Stimulated activated CD4-positive, alpha-beta T cell treated with anti-CD3 and anti-CD28 coated beads, Interleukin-12 subunit alpha, Interleukin-12 subunit beta, amount 100 ng/mL, for 48 hours (primary cell): ENCODE results near the gene DGKD.

Experiments
- DNase-seq, 3 donors: peaks; one replicate each; pipeline ENCODE4 v3.0.0-alpha.2; 2020; ENCODE audit warnings: low read depth in 2 of 3, low spot score in 1 of 3

DGKD gene

GRCh38 chr2:233338812-233339368, 15.4 kb upstream of the DGKD start:
- DNase-seq: no peak

GRCh38 chr2:233339427-233339826, 14.9 kb upstream of the DGKD start:
- DNase-seq: no peak

GRCh38 chr2:233341296-233341695, 13.0 kb upstream of the DGKD start:
- no peak for DNase-seq

- no peak for DNase-seq
Observed at GRCh38 chr2:233342301-233342700, 12.0 kb upstream of the DGKD start.

GRCh38 chr2:233343171-233343705, 11.1 kb upstream of the DGKD start:
- DNase-seq: no peak

GRCh38 chr2:233346376-233346775, 7.9 kb upstream of the DGKD start:
- no peak for DNase-seq

- no peak for DNase-seq
Observed at GRCh38 chr2:233346930-233347329, 7.4 kb upstream of the DGKD start.

GRCh38 chr2:233349005-233349998, 5.0 kb upstream of the DGKD start:
- DNase-seq: no peak

GRCh38 chr2:233350708-233351107, 3.6 kb upstream of the DGKD start:
- DNase-seq: peak in 1 of 3 donors; percentile 23

- no peak for DNase-seq
Observed at GRCh38 chr2:233351423-233351822, 2.9 kb upstream of the DGKD start.

- no peak for DNase-seq
Observed at GRCh38 chr2:233352141-233352842, 2.0 kb upstream of the DGKD start.

GRCh38 chr2:233353101-233353768, 1.1 kb upstream of the DGKD start:
- no peak for DNase-seq

- DNase-seq: no peak
Observed at GRCh38 chr2:233354500-233354924, 218 bp downstream of the DGKD start.

GRCh38 chr2:233354971-233355574, 779 bp downstream of the DGKD start:
- no peak for DNase-seq

- DNase-seq: no peak
Observed at GRCh38 chr2:233355916-233356315, 1.6 kb downstream of the DGKD start.

- DNase-seq: no peak
Observed at GRCh38 chr2:233356546-233357308, 2.4 kb downstream of the DGKD start.

- DNase-seq: no peak
Observed at GRCh38 chr2:233358335-233358734, 4.0 kb downstream of the DGKD start.

- no peak for DNase-seq
Observed at GRCh38 chr2:233358947-233359346, 4.7 kb downstream of the DGKD start.

GRCh38 chr2:233359823-233360222, 5.5 kb downstream of the DGKD start:
- no peak for DNase-seq

GRCh38 chr2:233360771-233361176, 6.5 kb downstream of the DGKD start:
- DNase-seq: no peak
